HCT116 (cell line): Measurements from ENCODE around the gene OR13G1. TPM values are rescaled to one million over a fixed set of nuclear protein-coding genes. Genes with fewer than 3 reads are reported as not detected.

Source experiments
- ATAC-seq: fragments of 200-7000 bp; cut with Tn5 transposase; 2 replicates; pipeline ENCODE4 v1.9.1; 2020; ENCODE audit warnings: mild to moderate bottlenecking, moderate library complexity
- BruUV-seq: library from RNA; stranded (reverse); fragments of 400-500 nt; replicated peaks from 2 replicates; lab custom pipeline; 2021; lab: Mats Ljungman, UMichigan
- CTCF ChIA-PET: fragments of 300-600 bp; sonication (Branson Sonifier 250); formaldehyde crosslinking; loops from one replicate; lab custom pipeline; 2021; ENCODE audit warnings: antibody characterized with exemption; lab: Charles Lee
- POLR2A ChIA-PET: fragments of 300-600, 350-600 bp; sonication (Branson Sonifier 250); formaldehyde crosslinking; loops from one replicate; lab custom pipeline; 2021; ENCODE audit warnings: antibody characterized with exemption; lab: Charles Lee
- RAD21 ChIA-PET, 2 experiments: fragments of 300-600 bp; sonication (Branson Sonifier 250); formaldehyde crosslinking; loops; one replicate each; lab custom pipeline; 2023; ENCODE audit warnings: low total read pairs in 2 of 2; ENCODE audit not compliant: uncharacterized antibody in 2 of 2, unreplicated experiment in 2 of 2, low non-redundant PET in 1 of 2; lab: Charles Lee
- DNase-seq: peaks from one replicate; pipeline ENCODE4 v3.0.0-alpha.2; 2010; ENCODE audit warnings: low read depth, low spot score
- H2AFZ ChIP-seq: fragments of 200-600 bp; shearing (Covaris generic), sonication (generic); 2 replicates; pipeline ENCODE4 v1.6.1; 2017; ENCODE audit warnings: low read depth, mixed run types, mixed read lengths, antibody characterized with exemption, low read length; ENCODE audit not compliant: poor library complexity, severe bottlenecking
- H3K27ac ChIP-seq: 2 replicates; pipeline ENCODE4 v1.5.1; 2012; ENCODE audit warnings: low read depth, low read length
- H3K27me3 ChIP-seq: fragments of 200-600 bp; sonication (generic); 2 replicates; pipeline ENCODE4 v1.6.1; 2016; ENCODE audit warnings: mixed run types, low read length, mixed read lengths; ENCODE audit not compliant: insufficient read depth
- H3K36me3 ChIP-seq, 2 experiments: fragments of 200-500 bp in 1 of 2; fragments of 200-600 bp in 1 of 2; sonication (Bioruptor generic) in 1 of 2; sonication (generic) in 1 of 2; 2 replicates each; pipeline versions ENCODE4 v1.5.1 to v1.6.1; 2014 to 2016; ENCODE audit warnings: low read length in 2 of 2, inconsistent platforms in 1 of 2, mixed read lengths in 1 of 2, mixed run types in 1 of 2; ENCODE audit not compliant: insufficient read depth in 2 of 2, control insufficient read depth in 1 of 2
- H3K4me1 ChIP-seq, 2 experiments: fragments of 200-600 bp in 1 of 2; sonication (generic) in 1 of 2; 2 replicates each; pipeline versions ENCODE4 v1.5.1 to v1.6.1; 2012 to 2017; ENCODE audit warnings: low read length in 2 of 2, inconsistent platforms in 1 of 2, mild to moderate bottlenecking in 1 of 2, mixed read lengths in 1 of 2, mixed run types in 1 of 2, moderate library complexity in 1 of 2; ENCODE audit not compliant: insufficient read depth in 2 of 2, control insufficient read depth in 1 of 2
- H3K4me2 ChIP-seq: fragments of 200-600 bp; sonication (generic); 2 replicates; pipeline ENCODE4 v1.6.1; 2017; ENCODE audit warnings: mixed run types, low read length, mixed read lengths
- H3K4me3 ChIP-seq, 2 experiments: fragments of 200-600 bp in 1 of 2; sonication (generic) in 1 of 2; replicated peaks in 1 of 2; 2 replicates each; pipeline ENCODE4 v1.5.1; 2011 to 2016; ENCODE audit warnings: low read length in 2 of 2, control low read depth in 1 of 2, low read depth in 1 of 2, mild to moderate bottlenecking in 1 of 2, mixed read lengths in 1 of 2, mixed run types in 1 of 2
- H3K79me2 ChIP-seq: fragments of 200-600 bp; sonication (generic); 2 replicates; pipeline ENCODE4 v1.6.1; 2017; ENCODE audit warnings: mild to moderate bottlenecking, mixed run types, low read length, moderate library complexity, mixed read lengths; ENCODE audit not compliant: insufficient read depth
- H3K9ac ChIP-seq: fragments of 200-600 bp; sonication (generic); 2 replicates; pipeline ENCODE4 v1.6.1; 2016; ENCODE audit warnings: low read length, mixed read lengths
- H3K9me2 ChIP-seq: fragments of 200-600 bp; sonication (generic), shearing (Covaris generic); 2 replicates; pipeline ENCODE4 v1.6.1; 2017; ENCODE audit warnings: mixed run types, mild to moderate bottlenecking, moderate library complexity; ENCODE audit not compliant: insufficient read depth
- H3K9me3 ChIP-seq, 2 experiments: fragments of 200-500 bp in 1 of 2; fragments of 200-600 bp in 1 of 2; sonication (Bioruptor generic) in 1 of 2; sonication (generic) in 1 of 2; 2 replicates each; pipeline ENCODE4 v1.6.1; 2014 to 2017; ENCODE audit warnings: low read length in 2 of 2, mixed read lengths in 2 of 2, inconsistent platforms in 1 of 2, low read depth in 1 of 2, mild to moderate bottlenecking in 1 of 2, mixed run types in 1 of 2, moderate library complexity in 1 of 2; ENCODE audit not compliant: control insufficient read depth in 1 of 2, insufficient read depth in 1 of 2
- H4K20me1 ChIP-seq: fragments of 200-600 bp; sonication (generic), shearing (Covaris generic); 2 replicates; pipeline ENCODE4 v1.6.1; 2017; ENCODE audit warnings: mixed run types, mild to moderate bottlenecking, moderate library complexity; ENCODE audit not compliant: insufficient read depth
- CBX3 ChIP-seq: IDR thresholded peaks from 2 replicates; pipeline ENCODE4 v1.6.1; 2012; ENCODE audit warnings: low read depth
- CTCF ChIP-seq, 3 experiments: fragments of 200-600 bp in 1 of 3; sonication (generic) in 1 of 3; IDR thresholded peaks in 2 of 3; conservative IDR thresholded peaks in 1 of 3; 2 replicates each; pipeline ENCODE4 v1.5.1; 2012 to 2017; ENCODE audit warnings: low read depth in 2 of 3, low read length in 2 of 3, antibody characterized with exemption in 1 of 3, borderline replicate concordance in 1 of 3, control low read depth in 1 of 3, mild to moderate bottlenecking in 1 of 3, mixed read lengths in 1 of 3, mixed run types in 1 of 3, moderate library complexity in 1 of 3; ENCODE audit not compliant: insufficient read depth in 1 of 3
- EGR1 ChIP-seq: IDR thresholded peaks from 2 replicates; pipeline ENCODE4 v1.6.1; 2012; ENCODE audit warnings: low read depth
- EZH2phosphoT487 ChIP-seq: fragments of 200-600 bp; IDR thresholded peaks from 2 replicates; pipeline ENCODE4 v1.6.1; 2018; ENCODE audit warnings: antibody characterized with exemption, borderline replicate concordance
- POLR2A ChIP-seq: IDR thresholded peaks from 2 replicates; pipeline ENCODE4 v1.7.0; 2011; ENCODE audit warnings: borderline replicate concordance; ENCODE audit not compliant: insufficient read depth, insufficient read length; ENCODE audit errors: extremely low read depth
- POLR2AphosphoS5 ChIP-seq: IDR thresholded peaks from 2 replicates; pipeline ENCODE4 v1.6.1; 2011; ENCODE audit warnings: mild to moderate bottlenecking, low read depth, low read length, moderate library complexity
- SIN3A ChIP-seq: IDR thresholded peaks from 2 replicates; pipeline ENCODE4 v1.6.1; 2012; ENCODE audit warnings: low read depth
- SP1 ChIP-seq: IDR thresholded peaks from 2 replicates; pipeline ENCODE4 v1.6.1; 2012; ENCODE audit warnings: low read depth
- SRF ChIP-seq: IDR thresholded peaks from 2 replicates; pipeline ENCODE4 v1.6.1; 2012; ENCODE audit warnings: low read depth
- TCF7L2 ChIP-seq: IDR thresholded peaks from 2 replicates; pipeline ENCODE4 v1.7.0; 2011; ENCODE audit warnings: borderline replicate concordance, inconsistent platforms; ENCODE audit not compliant: insufficient read depth, insufficient read length; ENCODE audit errors: extremely low read depth
- YY1 ChIP-seq: IDR thresholded peaks from 2 replicates; pipeline ENCODE4 v1.6.1; 2011; ENCODE audit warnings: low read length, low read depth, moderate library complexity, mild to moderate bottlenecking; ENCODE audit not compliant: insufficient replicate concordance; ENCODE audit errors: extremely low read depth
- ZBTB33 ChIP-seq: IDR thresholded peaks from 2 replicates; pipeline ENCODE4 v1.6.1; 2011; ENCODE audit warnings: mild to moderate bottlenecking, low read length, moderate library complexity; ENCODE audit not compliant: insufficient replicate concordance; ENCODE audit errors: extremely low read depth
- ZFX ChIP-seq: fragments of 450-650 bp; IDR thresholded peaks from 2 replicates; pipeline ENCODE4 v1.6.1; 2017
- intact Hi-C: fragments of 100-400 bp; cut with micrococcal nuclease; formaldehyde crosslinking; loops from 2 replicates; pipeline ENCODE4 v1.10.0; 2022
- total RNA-seq: library from RNA; stranded (reverse); gene quantifications from one replicate; pipeline ENCODE4 v1.2.1, GENCODE V29; 2021; ENCODE audit not compliant: unreplicated experiment

OR13G1 gene
- total RNA-seq, 1 experiment from 2014 or later, result not detected

GRCh38 chr1:247639381-247639981 is 40.1 kb downstream of the OR13G1 start (continued):
- TF ChIP-seq ZBTB33, result no peak

- H4K20me1 ChIP-seq, result no peaks in the 10 kb centered on the region
- no peak overlapping the region for H3K27ac ChIP-seq
- H3K9ac ChIP-seq, result no peak overlapping the region
- H2AFZ ChIP-seq, result no peak overlapping the region
- H3K36me3 ChIP-seq, result no peaks in the 10 kb centered on the region
- ATAC-seq, result no peak
- no peaks in the 10 kb centered on the region for H3K4me1 ChIP-seq
- no peak overlapping the region for H3K4me2 ChIP-seq
- intact Hi-C loops, result no loop called here
- H3K4me3 ChIP-seq, result no peak overlapping the region
- ChIA-PET POLR2A (no interaction called here), CTCF (no interaction called here), RAD21 (no interaction called here)
- H3K27me3 ChIP-seq, result no peaks in the 10 kb centered on the region
- DNase-seq, result no peak
- no peaks in the 10 kb centered on the region for H3K9me2 ChIP-seq
- peaks cover 0 to 3% of the 10 kb centered on the region in 2 experiments; a peak in 1 of 4 replicates for H3K9me3 ChIP-seq
- no peaks in the 10 kb centered on the region for H3K79me2 ChIP-seq
- no TSS peak for BruUV-seq
- TF ChIP-seq TCF7L2, result no peak
- no peak for TF ChIP-seq EZH2phosphoT487
- no peak for TF ChIP-seq ZFX
- TF ChIP-seq ZBTB33, result no peak
- TF ChIP-seq SP1, result no peak
- TF ChIP-seq SRF, result no peak
- no peak for TF ChIP-seq CTCF (IDR thresholded peaks at IDR 0.05 in 2 of 3, conservative IDR thresholded peaks at IDR 0.05 in 1 of 3; ENCODE audit: borderline replicate concordance in 1 of 3, insufficient read depth in 1 of 3, low read depth in 2 of 3, low read length in 2 of 3)
- TF ChIP-seq SIN3A, result no peak
- TF ChIP-seq POLR2AphosphoS5, result no peak
- no peak for TF ChIP-seq EGR1
- TF ChIP-seq POLR2A, result no peak
- no peak for TF ChIP-seq YY1
- no peak for TF ChIP-seq CBX3
Measured at GRCh38 chr1:247638781-247639180, 40.8 kb downstream of the OR13G1 start.
